ENCODE measurements around the gene OCA2.

DNA sequence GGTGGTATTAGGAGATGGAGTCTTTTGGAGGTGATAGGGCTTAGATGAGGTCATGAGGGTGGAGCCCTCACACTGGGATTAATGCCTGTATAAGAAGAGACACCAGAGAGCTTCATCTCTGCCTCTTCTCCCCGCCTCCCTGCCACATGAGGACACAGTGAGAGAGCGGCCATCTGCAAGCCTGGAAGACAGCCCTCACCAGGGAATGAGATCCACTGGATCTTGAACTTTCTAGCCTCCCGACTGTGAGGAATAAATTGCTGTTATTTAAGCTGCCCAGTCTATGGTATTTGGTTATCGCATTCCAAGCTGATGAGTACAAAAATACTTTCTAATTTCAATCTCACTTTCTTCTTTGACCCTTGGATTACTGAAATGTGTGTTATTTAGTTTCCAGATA lies 121.4 kb downstream of the OCA2 start:
- TF ChIP-seq, protein P1, sequence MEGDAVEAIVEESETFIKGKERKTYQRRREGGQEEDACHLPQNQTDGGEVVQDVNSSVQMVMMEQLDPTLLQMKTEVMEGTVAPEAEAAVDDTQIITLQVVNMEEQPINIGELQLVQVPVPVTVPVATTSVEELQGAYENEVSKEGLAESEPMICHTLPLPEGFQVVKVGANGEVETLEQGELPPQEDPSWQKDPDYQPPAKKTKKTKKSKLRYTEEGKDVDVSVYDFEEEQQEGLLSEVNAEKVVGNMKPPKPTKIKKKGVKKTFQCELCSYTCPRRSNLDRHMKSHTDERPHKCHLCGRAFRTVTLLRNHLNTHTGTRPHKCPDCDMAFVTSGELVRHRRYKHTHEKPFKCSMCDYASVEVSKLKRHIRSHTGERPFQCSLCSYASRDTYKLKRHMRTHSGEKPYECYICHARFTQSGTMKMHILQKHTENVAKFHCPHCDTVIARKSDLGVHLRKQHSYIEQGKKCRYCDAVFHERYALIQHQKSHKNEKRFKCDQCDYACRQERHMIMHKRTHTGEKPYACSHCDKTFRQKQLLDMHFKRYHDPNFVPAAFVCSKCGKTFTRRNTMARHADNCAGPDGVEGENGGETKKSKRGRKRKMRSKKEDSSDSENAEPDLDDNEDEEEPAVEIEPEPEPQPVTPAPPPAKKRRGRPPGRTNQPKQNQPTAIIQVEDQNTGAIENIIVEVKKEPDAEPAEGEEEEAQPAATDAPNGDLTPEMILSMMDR (IDR thresholded peaks at IDR 0.05; ENCODE audit: low read length), result no peak
- TF ChIP-seq EZH2 (optimal IDR thresholded peaks at IDR 0.05; ENCODE audit: low read depth, low read length) (no peak), EZH2phosphoT487 (IDR thresholded peaks at IDR 0.05; ENCODE audit: low read length) (no peak)
